ENCODE measurements around the gene ETS2.

ETS2 gene

GRCh38 chr21:38777531-38777930, 28.2 kb upstream of the ETS2 start:
- DNase-seq (ENCODE audit: low spot score), result no peak

GRCh38 chr21:38780879-38781278, 24.9 kb upstream of the ETS2 start:
- no peak for DNase-seq (ENCODE audit: low spot score)

GRCh38 chr21:38784458-38785266, 21.1 kb upstream of the ETS2 start:
- DNase-seq (ENCODE audit: low spot score), result no peak

- no peak for DNase-seq (ENCODE audit: low spot score)
Measured at GRCh38 chr21:38785483-38785882, 20.2 kb upstream of the ETS2 start.

GRCh38 chr21:38787016-38787415, 18.7 kb upstream of the ETS2 start:
- no peak for DNase-seq (ENCODE audit: low spot score)

GRCh38 chr21:38787461-38788274, 18.1 kb upstream of the ETS2 start:
- DNase-seq (ENCODE audit: low spot score), result no peak

- no peak for DNase-seq (ENCODE audit: low spot score)
Measured at GRCh38 chr21:38788275-38788905, 17.3 kb upstream of the ETS2 start.

- DNase-seq (ENCODE audit: low spot score), result no peak
Measured at GRCh38 chr21:38789275-38789674, 16.5 kb upstream of the ETS2 start.

GRCh38 chr21:38790059-38790458, 15.7 kb upstream of the ETS2 start:
- no peak for DNase-seq (ENCODE audit: low spot score)

- DNase-seq (ENCODE audit: low spot score), result no peak
Measured at GRCh38 chr21:38790961-38791360, 14.8 kb upstream of the ETS2 start.

- no peak for DNase-seq (ENCODE audit: low spot score)
Measured at GRCh38 chr21:38792676-38793459, 12.9 kb upstream of the ETS2 start.

- DNase-seq (ENCODE audit: low spot score), result no peak
Measured at GRCh38 chr21:38793926-38794713, 11.6 kb upstream of the ETS2 start.

GRCh38 chr21:38794978-38795377, 10.8 kb upstream of the ETS2 start:
- DNase-seq (ENCODE audit: low spot score), result no peak

GRCh38 chr21:38795475-38795874, 10.3 kb upstream of the ETS2 start:
- DNase-seq (ENCODE audit: low spot score), result no peak

GRCh38 chr21:38796424-38796823, 9.3 kb upstream of the ETS2 start:
- DNase-seq (ENCODE audit: low spot score), result no peak

- no peak for DNase-seq (ENCODE audit: low spot score)
Measured at GRCh38 chr21:38797470-38797869, 8.3 kb upstream of the ETS2 start.

- DNase-seq (ENCODE audit: low spot score), result no peak
Measured at GRCh38 chr21:38798081-38798480, 7.6 kb upstream of the ETS2 start.

- DNase-seq (ENCODE audit: low spot score), result no peak
Measured at GRCh38 chr21:38798481-38798882, 7.2 kb upstream of the ETS2 start.

- DNase-seq (ENCODE audit: low spot score), result no peak
Measured at GRCh38 chr21:38800046-38800758, 5.5 kb upstream of the ETS2 start.

- no peak for DNase-seq (ENCODE audit: low spot score)
Measured at GRCh38 chr21:38800924-38801744, 4.6 kb upstream of the ETS2 start.

Data from Ammon's horn (tissue), 1 donor.